HepG2 (cell line): ENCODE measurements around the gene SEMA4B. TPM values are rescaled to one million over a fixed set of nuclear protein-coding genes. Genes with fewer than 3 reads are reported as not detected.
A peak's percentile ranks its signal among the peaks of the same experiment; 100 is the strongest.

ENCODE experiments used
- HCFC1 ChIP-seq: fragments of 150-350 bp; IDR thresholded peaks from 2 replicates; pipeline ENCODE4 v1.6.1; 2014; ENCODE audit warnings: low read depth, low read length
- IRF2 ChIP-seq: IDR thresholded peaks from 2 replicates; pipeline ENCODE4 v1.6.1; 2018; ENCODE audit warnings: missing genetic modification reagents, missing compliant biosample characterization
- SMAD3 ChIP-seq: sonication (generic); formaldehyde crosslinking; IDR thresholded peaks from 2 replicates; pipeline ENCODE4 v1.4.0; 2020; ENCODE audit warnings: missing genetic modification reagents
- TBP ChIP-seq: sonication (generic); formaldehyde crosslinking; IDR thresholded peaks from 2 replicates; pipeline ENCODE4 v1.5.0; 2020; ENCODE audit warnings: missing genetic modification reagents
- ZFP37 ChIP-seq: sonication (generic); formaldehyde crosslinking; IDR thresholded peaks from 2 replicates; pipeline ENCODE4 v1.4.0; 2020; ENCODE audit warnings: missing genetic modification reagents, borderline replicate concordance
- ZNF354B ChIP-seq: sonication (generic); formaldehyde crosslinking; IDR thresholded peaks from 2 replicates; pipeline ENCODE4 v1.8.0; 2022; ENCODE audit warnings: mild to moderate bottlenecking, missing genetic modification reagents
- ZNF441 ChIP-seq: sonication (generic); formaldehyde crosslinking; IDR thresholded peaks from 2 replicates; pipeline ENCODE4 v1.7.0; 2021; ENCODE audit warnings: missing genetic modification reagents, borderline replicate concordance
- ZNF850 ChIP-seq: sonication (generic); formaldehyde crosslinking; conservative IDR thresholded peaks from 2 replicates; pipeline ENCODE4 v1.9.0; 2021; ENCODE audit warnings: mild to moderate bottlenecking, missing genetic modification reagents
- polyA plus RNA-seq, 8 experiments: library from polyadenylated mRNA; depleted of rRNA in 3 of 8; stranded (reverse) in 7 of 8; unstranded in 1 of 8; fragments of >200 nt; fragmentation: Illumina TruSeq in 4 of 8; extraction: Trizol in 4 of 8; gene quantifications; 2 replicates each; pipeline versions ENCODE4 v1.2.1 to v1.2.3, GENCODE V29; 2011 to 2016; ENCODE audit warnings: low read depth in 4 of 8, missing spikeins in 1 of 8, mixed read lengths in 1 of 8; ENCODE audit not compliant: insufficient read depth in 1 of 8
- total RNA-seq, 5 experiments: library from RNA; depleted of rRNA; stranded (reverse); fragments of >200 nt; fragmentation: Illumina TruSeq; extraction: Trizol; gene quantifications; 2 replicates each; pipeline ENCODE4 v1.2.3, GENCODE V29; 2016; ENCODE audit warnings: low read depth in 1 of 5
- TF ChIP-seq, protein P1 (sequence below): sonication (generic); formaldehyde crosslinking; IDR thresholded peaks from 2 replicates; pipeline ENCODE4 v1.4.0; 2020; ENCODE audit warnings: missing genetic modification reagents
- TF ChIP-seq, protein P2 (sequence below): sonication (generic); formaldehyde crosslinking; IDR thresholded peaks from 2 replicates; pipeline ENCODE4 v1.4.0; 2020; ENCODE audit warnings: mild to moderate bottlenecking, missing genetic modification reagents
- TF ChIP-seq, protein P3 (sequence below): IDR thresholded peaks from 2 replicates; pipeline ENCODE4 v1.6.1; 2016; ENCODE audit warnings: missing compliant biosample characterization, missing genetic modification reagents, borderline replicate concordance
- TF ChIP-seq, protein P4 (sequence below): sonication (generic); formaldehyde crosslinking; IDR thresholded peaks from 2 replicates; pipeline ENCODE4 v1.9.0; 2021; ENCODE audit warnings: missing genetic modification reagents, borderline replicate concordance
- TF ChIP-seq, protein P5 (sequence below): sonication (generic); formaldehyde crosslinking; IDR thresholded peaks from 2 replicates; pipeline ENCODE4 v1.4.0; 2020; ENCODE audit warnings: missing genetic modification reagents

Gene SEMA4B
- total and polyA plus RNA-seq, 2 of the 13 experiments (the other 11 are each of a cell fraction or from before 2014, with no cell fraction given): 2.1 to 17.0 TPM

DNA sequence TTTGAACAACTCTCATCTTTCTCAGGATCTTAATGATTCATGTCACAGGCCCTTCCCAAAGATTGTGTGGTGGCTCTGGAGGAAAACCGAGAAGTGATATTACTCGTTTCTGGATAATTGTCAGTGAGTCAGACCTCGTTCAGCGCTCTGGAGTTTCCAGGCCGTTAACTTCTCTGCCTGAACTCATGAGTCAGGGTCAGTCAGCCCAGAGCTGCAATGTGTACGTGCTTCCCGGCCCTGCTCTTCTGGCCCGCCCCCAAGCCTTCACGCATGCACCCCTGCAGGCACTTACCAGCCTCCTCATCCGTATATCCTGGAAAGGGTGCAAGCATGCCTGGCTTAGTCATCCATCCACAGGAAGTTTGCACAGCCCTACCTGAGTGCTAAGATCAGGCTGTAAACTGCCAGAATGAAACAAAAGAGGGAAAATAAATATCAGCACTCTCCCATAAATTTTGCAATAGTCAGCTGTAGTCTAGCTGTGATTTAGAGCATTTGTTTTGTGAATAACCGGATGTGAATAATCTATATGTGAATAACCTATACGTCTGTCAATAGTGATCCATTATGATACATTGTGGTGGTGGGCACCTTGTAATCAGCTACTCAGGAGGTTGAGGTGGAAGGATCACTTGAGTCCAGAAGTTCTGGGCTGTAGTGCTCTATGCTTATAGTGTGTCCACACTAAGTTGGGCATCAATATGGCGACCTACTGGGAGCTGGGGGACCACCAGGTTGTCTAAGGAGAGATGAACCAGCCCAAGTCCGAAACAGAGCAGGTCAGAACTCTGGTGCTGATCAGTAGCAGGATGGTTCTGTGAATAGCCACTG is 35.3 kb upstream of the SEMA4B start (continued):
- TF ChIP-seq, protein P1, sequence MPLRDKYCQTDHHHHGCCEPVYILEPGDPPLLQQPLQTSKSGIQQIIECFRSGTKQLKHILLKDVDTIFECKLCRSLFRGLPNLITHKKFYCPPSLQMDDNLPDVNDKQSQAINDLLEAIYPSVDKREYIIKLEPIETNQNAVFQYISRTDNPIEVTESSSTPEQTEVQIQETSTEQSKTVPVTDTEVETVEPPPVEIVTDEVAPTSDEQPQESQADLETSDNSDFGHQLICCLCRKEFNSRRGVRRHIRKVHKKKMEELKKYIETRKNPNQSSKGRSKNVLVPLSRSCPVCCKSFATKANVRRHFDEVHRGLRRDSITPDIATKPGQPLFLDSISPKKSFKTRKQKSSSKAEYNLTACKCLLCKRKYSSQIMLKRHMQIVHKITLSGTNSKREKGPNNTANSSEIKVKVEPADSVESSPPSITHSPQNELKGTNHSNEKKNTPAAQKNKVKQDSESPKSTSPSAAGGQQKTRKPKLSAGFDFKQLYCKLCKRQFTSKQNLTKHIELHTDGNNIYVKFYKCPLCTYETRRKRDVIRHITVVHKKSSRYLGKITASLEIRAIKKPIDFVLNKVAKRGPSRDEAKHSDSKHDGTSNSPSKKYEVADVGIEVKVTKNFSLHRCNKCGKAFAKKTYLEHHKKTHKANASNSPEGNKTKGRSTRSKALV (CRISPR knock-in tag): no peak; the same call in 1 of the 2 replicates
- TF ChIP-seq SMAD3 (CRISPR knock-in tag) (peak; percentile 29; the same call in 1 of the 2 replicates), TBP (no peak), ZNF441 (CRISPR knock-in tag) (peak; percentile 95), ZFP37 (no peak), ZNF850 (no peak), HCFC1 (no peak), ZNF354B (CRISPR knock-in tag) (no peak), IRF2 (peak; percentile 56)
- TF ChIP-seq, protein P2, sequence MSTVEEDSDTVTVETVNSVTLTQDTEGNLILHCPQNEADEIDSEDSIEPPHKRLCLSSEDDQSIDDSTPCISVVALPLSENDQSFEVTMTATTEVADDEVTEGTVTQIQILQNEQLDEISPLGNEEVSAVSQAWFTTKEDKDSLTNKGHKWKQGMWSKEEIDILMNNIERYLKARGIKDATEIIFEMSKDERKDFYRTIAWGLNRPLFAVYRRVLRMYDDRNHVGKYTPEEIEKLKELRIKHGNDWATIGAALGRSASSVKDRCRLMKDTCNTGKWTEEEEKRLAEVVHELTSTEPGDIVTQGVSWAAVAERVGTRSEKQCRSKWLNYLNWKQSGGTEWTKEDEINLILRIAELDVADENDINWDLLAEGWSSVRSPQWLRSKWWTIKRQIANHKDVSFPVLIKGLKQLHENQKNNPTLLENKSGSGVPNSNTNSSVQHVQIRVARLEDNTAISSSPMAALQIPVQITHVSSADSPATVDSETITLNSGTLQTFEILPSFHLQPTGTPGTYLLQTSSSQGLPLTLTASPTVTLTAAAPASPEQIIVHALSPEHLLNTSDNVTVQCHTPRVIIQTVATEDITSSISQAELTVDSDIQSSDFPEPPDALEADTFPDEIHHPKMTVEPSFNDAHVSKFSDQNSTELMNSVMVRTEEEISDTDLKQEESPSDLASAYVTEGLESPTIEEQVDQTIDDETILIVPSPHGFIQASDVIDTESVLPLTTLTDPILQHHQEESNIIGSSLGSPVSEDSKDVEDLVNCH (CRISPR knock-in tag): no peak
- TF ChIP-seq, protein P3, sequence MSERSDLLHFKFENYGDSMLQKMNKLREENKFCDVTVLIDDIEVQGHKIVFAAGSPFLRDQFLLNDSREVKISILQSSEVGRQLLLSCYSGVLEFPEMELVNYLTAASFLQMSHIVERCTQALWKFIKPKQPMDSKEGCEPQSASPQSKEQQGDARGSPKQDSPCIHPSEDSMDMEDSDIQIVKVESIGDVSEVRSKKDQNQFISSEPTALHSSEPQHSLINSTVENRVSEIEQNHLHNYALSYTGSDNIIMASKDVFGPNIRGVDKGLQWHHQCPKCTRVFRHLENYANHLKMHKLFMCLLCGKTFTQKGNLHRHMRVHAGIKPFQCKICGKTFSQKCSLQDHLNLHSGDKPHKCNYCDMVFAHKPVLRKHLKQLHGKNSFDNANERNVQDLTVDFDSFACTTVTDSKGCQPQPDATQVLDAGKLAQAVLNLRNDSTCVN (CRISPR knock-in tag): peak; percentile 99
- TF ChIP-seq, protein P4, sequence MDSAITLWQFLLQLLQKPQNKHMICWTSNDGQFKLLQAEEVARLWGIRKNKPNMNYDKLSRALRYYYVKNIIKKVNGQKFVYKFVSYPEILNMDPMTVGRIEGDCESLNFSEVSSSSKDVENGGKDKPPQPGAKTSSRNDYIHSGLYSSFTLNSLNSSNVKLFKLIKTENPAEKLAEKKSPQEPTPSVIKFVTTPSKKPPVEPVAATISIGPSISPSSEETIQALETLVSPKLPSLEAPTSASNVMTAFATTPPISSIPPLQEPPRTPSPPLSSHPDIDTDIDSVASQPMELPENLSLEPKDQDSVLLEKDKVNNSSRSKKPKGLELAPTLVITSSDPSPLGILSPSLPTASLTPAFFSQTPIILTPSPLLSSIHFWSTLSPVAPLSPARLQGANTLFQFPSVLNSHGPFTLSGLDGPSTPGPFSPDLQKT: no peak
- TF ChIP-seq, protein P5, sequence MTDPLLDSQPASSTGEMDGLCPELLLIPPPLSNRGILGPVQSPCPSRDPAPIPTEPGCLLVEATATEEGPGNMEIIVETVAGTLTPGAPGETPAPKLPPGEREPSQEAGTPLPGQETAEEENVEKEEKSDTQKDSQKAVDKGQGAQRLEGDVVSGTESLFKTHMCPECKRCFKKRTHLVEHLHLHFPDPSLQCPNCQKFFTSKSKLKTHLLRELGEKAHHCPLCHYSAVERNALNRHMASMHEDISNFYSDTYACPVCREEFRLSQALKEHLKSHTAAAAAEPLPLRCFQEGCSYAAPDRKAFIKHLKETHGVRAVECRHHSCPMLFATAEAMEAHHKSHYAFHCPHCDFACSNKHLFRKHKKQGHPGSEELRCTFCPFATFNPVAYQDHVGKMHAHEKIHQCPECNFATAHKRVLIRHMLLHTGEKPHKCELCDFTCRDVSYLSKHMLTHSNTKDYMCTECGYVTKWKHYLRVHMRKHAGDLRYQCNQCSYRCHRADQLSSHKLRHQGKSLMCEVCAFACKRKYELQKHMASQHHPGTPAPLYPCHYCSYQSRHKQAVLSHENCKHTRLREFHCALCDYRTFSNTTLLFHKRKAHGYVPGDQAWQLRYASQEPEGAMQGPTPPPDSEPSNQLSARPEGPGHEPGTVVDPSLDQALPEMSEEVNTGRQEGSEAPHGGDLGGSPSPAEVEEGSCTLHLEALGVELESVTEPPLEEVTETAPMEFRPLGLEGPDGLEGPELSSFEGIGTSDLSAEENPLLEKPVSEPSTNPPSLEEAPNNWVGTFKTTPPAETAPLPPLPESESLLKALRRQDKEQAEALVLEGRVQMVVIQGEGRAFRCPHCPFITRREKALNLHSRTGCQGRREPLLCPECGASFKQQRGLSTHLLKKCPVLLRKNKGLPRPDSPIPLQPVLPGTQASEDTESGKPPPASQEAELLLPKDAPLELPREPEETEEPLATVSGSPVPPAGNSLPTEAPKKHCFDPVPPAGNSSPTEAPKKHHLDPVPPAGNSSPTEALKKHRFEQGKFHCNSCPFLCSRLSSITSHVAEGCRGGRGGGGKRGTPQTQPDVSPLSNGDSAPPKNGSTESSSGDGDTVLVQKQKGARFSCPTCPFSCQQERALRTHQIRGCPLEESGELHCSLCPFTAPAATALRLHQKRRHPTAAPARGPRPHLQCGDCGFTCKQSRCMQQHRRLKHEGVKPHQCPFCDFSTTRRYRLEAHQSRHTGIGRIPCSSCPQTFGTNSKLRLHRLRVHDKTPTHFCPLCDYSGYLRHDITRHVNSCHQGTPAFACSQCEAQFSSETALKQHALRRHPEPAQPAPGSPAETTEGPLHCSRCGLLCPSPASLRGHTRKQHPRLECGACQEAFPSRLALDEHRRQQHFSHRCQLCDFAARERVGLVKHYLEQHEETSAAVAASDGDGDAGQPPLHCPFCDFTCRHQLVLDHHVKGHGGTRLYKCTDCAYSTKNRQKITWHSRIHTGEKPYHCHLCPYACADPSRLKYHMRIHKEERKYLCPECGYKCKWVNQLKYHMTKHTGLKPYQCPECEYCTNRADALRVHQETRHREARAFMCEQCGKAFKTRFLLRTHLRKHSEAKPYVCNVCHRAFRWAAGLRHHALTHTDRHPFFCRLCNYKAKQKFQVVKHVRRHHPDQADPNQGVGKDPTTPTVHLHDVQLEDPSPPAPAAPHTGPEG (CRISPR knock-in tag): no peak
